HG02763 (cell line): Measurements from ENCODE around the gene TADA1.
A peak's percentile ranks its signal among the peaks of the same experiment; 100 is the strongest.

ENCODE experiments used
- ATAC-seq: cut with Tn5 transposase; IDR thresholded peaks from one replicate; pipeline ENCODE4 v1.9.1; 2021; ENCODE audit warnings: mild to moderate bottlenecking, moderate library complexity; ENCODE audit not compliant: unreplicated experiment

The TADA1 gene, protein sequence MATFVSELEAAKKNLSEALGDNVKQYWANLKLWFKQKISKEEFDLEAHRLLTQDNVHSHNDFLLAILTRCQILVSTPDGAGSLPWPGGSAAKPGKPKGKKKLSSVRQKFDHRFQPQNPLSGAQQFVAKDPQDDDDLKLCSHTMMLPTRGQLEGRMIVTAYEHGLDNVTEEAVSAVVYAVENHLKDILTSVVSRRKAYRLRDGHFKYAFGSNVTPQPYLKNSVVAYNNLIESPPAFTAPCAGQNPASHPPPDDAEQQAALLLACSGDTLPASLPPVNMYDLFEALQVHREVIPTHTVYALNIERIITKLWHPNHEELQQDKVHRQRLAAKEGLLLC

DNA sequence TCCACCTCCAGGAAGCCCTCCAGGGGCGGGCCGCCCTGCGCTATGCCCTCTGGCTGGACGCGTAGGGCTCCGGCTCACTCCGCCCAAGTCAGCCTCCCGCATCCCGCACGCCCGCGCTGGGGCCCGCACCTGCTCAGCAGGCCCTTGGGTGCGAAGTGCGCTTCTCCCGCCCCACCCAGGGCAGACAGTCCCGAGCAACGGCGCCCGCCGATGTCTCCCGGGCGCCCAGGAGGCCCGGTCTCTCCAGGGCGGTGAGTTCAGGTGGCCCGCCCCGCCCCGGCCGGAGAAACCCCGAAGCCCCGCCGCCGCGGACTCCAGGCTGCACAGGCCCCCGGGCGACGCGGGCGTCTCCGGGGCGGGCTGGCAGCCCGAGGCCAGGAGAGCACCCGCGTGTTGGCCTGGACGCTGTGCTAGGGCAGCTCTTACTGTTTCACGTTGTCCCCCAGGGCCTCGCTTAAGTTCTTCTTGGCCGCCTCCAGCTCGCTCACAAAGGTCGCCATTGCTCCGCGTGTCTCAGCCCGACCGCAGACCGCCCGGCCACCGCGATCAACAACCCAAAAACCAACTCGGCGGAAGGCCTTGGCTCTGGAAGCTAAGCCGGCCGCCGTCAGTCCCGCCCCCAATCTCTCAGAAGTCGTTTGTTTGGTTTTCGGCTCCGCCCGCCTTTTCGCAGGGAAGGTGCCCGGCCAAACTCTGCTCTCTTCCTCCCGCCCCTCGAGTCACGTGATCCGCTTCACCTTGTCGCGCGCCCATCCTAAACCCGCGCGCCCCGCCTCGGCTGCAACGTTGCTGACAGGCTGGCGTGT, at the start of gene TADA1:
TADA1 (minus strand) TSS at position 531 of the 806 bp plus-strand sequence; CDS start at position 500, 31 bp downstream.
- ATAC-seq = peak; percentile 92

DNA sequence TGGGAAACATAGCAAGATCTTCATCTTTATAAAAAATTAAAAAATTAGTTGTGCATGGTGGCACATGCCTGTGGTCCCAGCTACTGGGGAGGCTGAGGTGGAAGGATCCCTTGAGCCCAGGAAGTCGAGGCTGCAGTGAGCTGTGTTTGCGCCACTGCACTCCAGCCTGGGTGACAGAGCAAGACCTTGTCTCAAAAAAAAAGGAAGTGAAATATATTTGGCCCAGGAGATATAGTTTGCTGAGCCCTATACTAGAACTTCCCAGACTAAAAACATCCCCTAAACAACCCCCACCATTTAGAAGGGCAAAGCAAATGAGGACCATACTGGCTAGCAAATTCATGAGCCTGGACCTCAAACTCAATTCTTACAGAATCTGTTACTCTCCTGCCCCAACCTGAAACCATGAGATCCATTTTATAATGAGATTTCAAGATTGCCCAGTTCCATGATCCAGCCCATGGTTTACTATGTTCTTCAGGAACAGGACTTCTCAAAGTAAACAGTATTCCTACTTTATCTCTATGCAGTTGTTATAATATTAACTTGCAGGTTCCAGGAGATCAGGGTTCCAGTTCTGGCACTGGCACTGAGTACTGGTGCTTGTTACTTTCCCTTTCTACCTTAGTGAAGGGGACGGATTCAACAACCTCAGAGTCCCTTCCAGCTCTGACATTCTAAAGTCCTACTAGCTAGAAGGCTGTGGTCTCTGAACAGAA, 48.9 kb upstream of the TADA1 start:
- ATAC-seq = peak; percentile 78

DNA sequence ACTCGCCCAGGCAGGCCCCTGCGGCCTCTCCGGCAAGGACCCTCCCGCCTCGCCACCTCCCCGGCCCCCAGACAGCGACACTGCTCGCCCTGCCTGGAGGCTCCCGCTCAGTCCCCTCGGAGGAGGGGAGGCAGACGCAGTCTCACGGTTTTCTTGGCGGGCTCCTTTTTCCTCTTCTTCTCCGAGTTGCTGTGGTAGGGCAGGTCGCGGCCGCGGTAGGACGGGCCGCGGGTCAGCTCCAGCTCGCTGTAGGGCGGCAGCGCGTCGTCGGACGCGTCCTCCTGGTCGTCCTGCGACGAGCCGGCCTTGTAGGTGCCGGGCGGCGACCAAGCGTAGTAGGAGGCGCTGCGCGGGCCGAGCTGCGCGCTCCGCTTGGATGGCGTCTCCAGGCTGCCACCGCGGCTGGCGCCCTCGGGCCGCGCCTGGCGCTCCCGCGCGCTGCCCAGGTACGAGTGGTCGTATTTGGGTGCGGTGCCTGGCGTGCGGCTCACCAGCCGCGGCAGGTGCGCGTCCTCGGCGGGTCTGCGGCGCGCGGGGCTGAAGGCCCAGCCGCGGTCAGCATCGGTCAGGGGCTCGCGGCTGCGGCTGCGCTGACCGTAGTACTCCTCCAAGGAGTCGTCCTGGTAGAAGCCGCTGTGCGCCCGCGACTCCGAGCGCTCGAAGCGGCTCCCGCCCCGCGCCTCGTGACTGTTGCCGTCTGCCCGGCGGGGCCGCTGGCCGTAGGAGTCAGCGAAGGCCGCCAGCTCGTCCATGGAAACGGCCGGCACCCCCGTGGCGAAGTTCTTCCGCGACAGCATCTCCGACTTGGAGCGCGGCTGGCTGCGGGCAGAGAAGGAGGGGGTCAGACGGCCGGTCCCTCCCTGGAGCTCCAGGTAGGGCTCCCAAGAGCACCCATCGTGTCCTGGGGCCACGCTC, 44.8 kb upstream of the TADA1 start:
- no peak for ATAC-seq

DNA sequence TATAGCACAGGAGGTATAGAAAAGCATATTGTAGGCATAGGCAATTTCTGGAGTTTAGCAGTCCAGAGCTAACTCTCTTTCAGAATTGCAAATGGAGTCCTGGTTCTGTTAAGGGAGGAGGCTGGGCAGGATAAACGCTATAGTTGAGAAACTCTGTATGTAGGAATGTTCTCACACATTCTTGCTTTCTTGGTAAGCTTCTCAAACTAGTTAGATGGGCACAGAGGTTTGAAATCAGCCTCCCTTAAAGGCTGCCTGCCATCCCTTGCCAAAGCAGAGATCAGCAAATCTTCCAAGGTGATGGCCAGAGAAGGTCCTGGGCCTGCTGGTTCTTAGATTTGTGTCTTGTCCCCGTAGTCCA, 42.9 kb upstream of the TADA1 start:
- no peak for ATAC-seq

DNA sequence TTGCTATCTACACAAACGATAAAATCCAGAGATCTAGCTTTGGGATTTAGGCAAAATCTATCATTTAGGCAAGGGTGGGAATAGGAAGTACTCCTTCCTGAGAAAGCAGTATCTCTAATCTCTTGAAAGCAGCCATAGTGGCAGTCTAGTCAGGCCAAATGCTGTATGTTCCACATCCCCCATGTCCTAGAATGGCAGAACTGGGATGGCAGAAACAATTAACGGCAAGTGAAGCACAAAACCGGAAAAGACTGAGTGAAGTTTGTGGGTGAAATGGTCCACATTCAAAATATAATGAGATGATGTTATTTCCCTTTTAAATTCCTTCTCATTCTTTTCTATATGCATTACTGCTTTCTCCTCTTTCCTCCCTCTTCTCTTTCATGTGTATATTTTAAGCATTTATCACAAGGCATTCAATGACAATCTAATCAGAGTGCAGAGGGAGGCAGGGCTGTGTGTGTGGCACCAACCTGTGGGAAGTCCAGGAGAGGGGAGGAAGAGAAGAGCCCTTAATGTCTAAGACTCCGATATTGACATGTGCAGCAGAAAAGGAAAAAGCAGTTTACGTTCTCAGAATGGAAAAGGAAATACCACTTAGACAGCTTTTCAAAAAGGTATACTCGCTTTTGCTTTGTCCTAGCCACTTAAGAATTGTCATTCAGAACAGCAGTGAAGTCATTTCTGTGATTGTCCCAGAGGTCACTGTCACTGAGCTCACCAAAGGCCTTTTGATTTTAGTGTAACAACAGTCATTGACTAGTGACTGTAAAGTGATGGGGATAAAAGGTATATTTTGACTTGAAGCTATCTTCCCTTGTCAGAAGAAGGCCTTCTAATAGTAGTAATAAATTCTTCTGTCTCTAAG, 42.3 kb upstream of the TADA1 start:
- no peak for ATAC-seq

DNA sequence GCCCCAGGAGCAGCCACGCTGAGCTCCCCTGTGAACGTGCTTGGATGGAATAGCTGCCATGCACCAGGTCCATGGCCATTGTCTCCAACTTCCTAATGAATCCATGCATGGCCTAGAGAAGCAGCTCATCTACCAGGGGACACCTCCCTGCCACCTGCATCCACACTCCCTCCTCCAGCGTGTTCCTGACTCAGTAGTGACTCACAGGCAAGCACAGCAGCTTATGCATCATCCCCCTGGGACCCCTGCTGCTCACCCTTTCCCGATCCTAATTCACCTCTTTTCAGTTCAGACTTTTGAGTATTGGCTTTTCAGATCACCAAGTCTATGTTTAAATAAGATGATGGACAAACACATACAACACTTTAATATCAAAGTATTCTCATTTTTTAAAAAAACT, 39.9 kb upstream of the TADA1 start:
- no peak for ATAC-seq

DNA sequence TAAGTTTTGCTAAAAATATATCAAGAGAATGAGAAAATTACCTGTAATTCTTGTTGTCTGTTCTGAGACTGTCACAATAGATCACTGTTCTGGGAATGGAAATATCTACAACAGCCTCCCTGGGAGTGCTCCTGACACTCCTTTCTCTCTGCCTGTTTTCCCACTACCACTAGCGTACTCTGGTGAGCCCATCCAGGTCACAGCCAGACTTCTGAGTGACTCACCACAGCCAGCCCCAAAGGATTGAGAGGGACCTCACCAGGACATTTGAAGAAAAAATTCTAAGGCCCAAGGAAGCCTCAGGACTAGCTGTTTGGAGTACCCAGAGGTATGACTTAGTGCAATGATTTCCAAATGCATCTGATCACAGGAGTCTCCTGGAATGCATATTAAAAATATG, 39.0 kb upstream of the TADA1 start:
- ATAC-seq = no peak

DNA sequence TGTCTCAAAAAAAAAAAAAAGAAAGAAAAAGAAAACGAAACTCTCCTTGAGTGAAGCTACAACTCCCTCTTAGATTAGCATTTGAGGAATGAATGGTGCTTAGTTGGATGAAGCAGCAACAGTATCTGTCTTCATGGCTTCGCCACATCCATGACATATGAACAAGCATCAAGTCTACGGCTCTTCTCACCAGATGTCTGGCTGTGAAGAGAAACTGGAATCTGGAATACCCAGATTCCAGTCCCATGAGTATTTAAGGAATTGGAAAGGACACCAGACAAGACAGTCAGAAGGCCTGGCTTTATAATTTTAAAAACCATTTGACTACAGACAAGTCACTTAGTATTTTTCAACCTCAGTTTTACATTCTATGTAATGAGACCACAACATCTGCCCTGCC, 38.0 kb upstream of the TADA1 start:
- no peak for ATAC-seq

DNA sequence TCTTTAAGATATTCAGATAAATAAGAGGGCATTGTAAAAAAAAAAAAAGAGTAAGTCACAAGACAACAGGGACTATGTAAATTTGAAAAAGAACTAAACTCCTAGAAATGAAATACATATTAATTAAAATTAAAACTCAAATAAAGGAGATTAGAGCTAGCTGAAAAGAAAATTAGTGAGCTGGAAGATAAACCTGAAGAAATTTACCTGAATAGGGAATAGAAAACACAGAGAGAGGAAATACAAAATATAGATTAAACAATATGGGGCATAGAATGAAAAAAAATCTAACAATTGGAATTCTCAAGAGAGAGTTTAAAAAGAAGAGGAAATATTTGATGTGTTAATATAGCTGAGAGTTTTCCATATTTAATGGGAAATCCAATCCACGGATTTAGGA, 35.6 kb upstream of the TADA1 start:
- ATAC-seq = no peak

DNA sequence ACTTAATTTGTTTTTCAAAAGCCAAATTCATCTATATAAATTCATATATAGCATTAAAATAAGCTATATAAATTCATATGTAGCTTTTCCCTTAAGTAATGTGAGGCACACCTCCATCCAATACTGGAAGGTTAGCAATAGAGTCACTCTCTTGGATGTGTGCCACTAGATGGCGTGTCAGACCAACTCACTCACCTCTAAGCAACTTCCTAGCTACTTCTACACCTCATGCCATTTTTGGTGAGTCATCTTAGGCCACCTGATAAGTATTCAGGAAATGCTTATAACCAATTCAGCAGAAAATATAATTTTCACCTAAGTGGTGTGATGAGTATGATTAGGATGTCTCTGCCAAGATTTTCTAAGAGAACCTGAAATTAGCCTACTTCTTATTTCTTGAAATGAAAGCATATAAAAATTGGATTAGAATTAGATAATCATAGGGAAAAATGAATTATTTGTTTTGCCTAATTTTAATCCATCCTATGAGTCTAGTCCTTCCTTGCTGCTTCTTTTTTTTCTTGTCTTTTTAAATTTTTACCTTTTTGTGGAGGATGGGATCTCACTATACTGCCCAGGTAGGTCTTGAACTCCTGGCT, 34.4 kb upstream of the TADA1 start:
- ATAC-seq = peak; percentile 95

DNA sequence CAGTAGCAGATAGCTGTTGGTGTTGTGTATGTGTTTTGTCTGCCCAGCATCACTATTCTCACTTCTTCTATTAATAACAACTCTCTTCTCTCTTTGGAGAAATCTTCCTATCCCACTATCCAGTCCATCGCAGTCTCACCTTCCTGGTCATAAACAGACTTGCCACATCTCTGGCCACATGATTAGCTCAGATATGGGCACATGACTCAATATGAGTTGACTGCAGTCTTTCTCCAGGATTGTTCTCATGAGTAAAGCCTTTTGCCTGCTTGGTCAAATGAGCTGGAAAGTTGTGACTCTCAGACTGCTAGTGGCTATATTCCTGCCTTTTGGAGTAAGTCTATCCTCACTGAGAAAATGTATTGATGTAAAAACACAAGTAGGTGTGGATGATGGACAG, 32.9 kb upstream of the TADA1 start:
- no peak for ATAC-seq

DNA sequence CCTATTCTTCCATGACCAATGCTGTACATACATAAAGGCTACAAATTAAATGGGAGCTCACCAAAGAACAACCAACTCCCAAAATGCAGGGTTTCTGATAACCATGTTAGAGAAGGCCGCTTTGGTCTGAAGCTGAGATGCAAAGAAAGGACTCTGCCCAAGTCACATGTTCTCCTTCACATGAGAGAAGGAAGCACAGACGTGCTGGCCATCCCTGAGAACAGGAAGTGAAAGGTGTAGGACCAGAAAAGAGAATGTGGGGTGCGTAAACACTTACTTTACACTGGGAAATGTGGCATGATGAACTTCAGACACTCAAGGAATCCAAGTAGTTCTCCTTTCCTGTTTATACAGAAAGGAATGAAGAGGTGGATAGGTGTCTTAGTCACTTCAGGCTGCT, 31.7 kb upstream of the TADA1 start:
- ATAC-seq = peak; percentile 39

DNA sequence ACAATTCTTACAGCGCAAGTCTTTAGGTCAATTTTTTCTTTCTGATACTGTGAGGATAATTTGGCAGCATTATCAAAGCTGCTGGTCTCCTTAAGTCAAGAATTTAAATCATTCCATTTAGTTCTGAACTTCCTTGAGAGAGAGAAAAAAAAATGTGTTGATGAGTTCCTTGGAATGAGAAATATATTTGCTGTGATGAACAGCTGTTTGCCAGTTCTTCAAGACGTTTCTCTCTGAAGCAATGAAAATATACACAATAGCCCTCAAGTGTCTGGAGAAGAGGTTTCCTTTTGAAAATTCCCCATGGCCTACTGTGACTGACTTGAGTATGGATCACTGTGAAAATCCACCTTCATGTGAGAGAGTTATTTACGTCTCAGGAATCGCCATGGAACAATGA, 31.0 kb upstream of the TADA1 start:
- no peak for ATAC-seq

DNA sequence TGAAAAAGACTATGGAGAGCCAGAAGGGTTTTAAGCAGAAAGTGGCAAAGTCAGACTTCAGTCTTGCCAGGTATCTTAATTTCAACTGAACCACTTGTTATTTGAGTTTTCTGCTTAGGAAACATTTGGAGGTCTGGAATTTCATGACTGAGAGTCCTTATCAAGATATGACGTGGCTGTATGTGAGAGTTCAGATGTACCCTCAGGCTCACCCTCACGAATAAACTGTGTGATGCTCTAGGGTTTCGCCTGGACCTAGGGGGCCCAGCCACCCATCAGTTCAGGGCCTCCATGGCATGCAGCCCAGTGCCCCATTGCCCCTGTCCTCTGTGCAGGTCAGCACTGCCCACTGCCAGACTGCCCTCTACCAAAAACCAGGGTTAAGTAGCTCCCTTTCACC, 30.6 kb upstream of the TADA1 start:
- no peak for ATAC-seq

DNA sequence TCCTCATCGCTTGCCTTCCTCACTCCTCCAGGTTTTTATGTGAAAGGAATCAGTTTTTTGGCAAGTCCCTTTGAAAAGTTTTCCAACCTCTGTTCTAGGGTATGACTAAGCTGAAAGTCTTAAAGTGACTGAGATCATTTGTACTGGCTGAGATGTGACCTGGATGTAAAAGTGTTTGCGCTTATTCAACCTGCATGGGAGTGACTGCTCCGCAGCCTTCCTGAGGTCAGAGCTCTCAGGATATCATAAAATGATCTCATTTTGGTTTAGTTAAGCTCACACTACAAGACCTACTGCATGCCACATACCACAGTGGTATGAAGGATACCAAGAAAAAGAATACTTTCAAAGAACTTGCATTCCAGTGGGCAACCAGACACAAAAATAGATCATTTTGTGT, 29.8 kb upstream of the TADA1 start:
- ATAC-seq = no peak

DNA sequence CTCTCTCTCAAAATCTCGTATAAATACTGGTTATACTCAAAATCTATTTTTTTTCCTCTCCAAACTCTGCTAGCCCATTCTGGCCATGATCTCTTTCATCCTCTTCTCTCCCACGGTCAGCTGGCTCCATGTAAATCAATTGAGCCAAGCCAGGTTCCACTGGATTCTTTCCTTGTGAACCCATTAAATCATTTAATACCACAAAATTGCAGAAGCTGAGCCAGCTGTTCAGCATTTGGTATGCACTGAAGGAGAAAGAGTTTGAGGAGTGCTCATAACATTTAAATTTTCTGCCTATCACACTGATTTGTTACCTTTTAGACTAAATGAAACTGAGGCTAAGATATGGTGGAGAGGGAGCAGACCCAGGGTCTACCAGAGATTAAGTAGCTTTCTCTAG, 29.1 kb upstream of the TADA1 start:
- no peak for ATAC-seq

DNA sequence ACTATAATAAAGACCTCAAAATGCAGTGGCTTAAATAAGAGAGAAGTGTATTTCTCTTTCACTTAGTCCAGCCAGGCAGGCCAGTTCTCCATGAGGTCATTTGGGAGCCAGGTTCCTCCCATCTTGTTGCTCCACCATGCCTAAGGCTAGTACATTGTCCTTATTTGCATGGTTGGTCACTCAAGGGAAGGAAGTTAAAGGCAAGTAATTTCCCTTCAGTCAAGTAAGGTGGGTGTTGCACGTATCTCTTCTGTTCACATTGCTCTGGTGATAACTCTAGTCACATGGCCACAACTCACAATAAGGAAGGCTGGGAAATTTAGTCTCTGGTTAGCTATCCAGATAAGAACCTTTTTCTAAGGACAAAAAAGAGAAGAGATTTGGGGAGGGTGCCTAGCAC, 27.2 kb upstream of the TADA1 start:
- ATAC-seq = no peak

DNA sequence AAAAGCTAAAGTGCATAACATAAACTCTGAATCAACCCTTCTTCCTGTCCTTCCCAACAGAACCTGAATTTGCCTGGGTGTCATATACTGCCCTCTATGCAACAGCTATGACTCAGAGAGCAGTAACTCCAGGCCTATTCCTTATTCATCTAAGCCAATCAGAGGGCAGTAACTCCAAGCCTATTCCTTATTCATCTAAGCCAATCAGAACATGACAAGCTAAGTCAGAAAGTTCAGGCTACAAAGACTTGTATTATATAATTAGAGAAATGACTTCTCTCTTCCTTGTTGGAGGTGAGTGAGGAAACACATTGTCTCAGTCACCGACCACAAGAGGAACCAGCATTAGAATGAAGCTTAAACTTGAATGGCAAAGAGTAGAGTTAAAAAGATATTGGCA, 26.2 kb upstream of the TADA1 start:
- ATAC-seq = no peak

DNA sequence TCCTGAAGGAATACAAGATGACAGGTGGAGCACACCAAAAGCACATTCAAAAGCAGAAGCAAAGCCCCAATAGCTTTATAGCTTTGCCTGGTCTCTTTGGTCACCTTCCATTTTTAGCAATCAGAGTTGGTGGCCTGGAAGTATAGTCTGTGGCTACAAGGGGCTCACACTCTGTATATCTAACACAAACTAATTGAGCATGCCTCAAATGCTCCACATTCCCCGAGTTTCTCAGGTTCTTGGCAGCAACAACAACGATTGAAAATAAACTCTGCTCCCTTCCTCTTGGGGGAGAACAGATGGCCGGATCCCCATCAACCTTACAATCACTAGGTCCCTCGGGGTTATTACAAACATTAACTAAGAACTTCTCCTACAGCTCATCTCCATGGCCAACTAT, 24.9 kb upstream of the TADA1 start:
- ATAC-seq = no peak
